ENCODE measurements around the gene LAS1L.
"Not testable (repeated sequence)": the region's sequence is repeated elsewhere in the genome, so short reads cannot be mapped to it uniquely, and the experiment has no call there.

Gene LAS1L

DNA sequence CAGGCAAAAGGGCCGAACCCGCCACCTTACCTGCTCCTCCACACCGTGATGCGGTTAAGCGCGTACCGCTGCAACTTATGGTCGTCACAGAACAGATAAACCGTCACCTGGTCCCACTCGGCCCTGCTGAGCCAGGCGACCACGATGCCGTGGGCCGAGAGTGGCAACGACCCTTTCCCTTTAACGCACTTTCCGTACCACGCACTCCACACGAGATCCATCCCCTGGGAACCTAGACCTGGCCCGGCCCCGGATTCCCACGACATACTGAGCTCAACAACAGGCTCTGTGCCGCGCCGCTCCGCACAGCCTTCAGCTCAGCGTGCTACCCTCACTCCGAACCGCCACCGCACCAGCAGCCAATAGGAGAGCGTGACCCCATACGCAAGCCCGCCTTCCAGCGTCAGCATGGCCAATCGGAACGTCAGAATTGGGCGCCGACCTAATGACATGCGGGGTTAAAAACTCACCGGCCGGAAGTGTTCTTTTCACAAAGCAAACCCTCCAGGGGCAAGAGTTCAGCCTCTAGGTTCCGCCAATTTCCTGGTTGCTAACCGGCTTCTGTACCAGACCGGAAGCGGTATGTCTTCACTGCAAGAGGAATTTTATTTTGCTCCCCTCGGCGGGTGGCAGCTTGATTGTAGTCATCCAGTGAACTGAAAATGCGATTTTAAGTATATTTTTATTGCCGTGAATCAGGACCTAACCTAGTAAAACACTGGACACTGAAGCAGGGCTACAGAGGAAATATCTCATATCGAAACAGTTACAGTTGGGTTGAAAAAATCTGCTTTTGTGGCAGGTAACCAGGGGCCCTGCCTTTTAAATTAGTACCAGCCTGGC is at the start of gene LAS1L:
LAS1L (minus strand) TSS at position 338 of the 843 bp plus-strand sequence; CDS start at position 266, 72 bp downstream.
- DNase-seq, result peak; percentile 96

DNA sequence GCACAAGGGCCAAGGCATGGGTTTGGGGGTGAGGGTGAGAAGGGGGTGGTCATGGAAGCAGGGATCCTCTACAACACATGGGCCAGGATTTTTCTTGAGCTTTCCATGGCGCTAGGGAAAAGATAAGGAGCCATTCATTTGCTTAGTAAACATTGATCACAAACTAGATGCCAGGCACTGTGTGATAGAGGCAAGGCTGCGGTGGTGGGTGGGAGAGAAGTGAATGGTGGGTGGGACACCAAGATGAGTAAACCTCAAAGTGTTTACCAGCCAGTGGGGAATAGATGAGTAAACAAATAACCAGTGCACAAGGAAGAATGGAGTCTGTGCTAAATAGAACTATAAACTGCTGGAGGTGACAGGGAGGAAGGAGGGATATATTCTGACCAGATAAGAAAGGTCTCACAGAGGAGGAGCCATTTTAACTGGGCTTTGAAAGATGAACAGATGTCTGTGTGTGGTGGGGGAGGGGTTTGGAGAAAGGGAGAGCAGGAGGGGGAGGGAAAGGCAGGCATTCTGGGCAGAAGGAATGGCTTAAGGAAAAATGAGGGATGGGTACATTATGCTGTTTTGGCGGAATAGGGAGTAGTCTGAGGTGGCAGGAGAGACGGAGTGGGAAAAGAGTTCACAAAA is 48.0 kb upstream of the LAS1L start:
- no peak for DNase-seq

GRCh38 chrX:65581661-65582339 is 47.2 kb upstream of the LAS1L start:
- peak; percentile 67 for DNase-seq

DNA sequence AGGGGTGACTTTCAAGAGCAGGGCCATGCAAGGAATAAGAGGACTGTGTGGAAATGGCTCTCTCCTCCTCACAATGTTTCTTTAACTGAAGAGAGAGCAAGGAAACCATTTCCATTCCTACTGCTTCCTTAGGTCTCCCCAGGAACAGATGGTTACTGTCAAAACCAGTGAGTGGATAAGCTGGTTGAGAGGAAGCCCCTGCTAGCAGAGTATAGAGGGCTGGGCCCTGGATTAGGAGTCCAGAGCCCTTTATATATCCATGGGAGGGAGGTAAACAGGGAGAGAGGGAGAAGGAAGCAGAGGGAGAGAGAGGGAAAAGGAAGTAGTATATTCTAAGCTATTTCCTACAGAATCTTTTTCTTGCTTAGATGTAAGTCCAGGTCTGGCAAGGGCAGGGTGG is 43.8 kb upstream of the LAS1L start:
- no peak for DNase-seq

GRCh38 chrX:65576160-65576559 is 41.6 kb upstream of the LAS1L start:
- DNase-seq, result no peak

GRCh38 chrX:65575022-65575421 is 40.4 kb upstream of the LAS1L start:
- DNase-seq, result no peak

DNA sequence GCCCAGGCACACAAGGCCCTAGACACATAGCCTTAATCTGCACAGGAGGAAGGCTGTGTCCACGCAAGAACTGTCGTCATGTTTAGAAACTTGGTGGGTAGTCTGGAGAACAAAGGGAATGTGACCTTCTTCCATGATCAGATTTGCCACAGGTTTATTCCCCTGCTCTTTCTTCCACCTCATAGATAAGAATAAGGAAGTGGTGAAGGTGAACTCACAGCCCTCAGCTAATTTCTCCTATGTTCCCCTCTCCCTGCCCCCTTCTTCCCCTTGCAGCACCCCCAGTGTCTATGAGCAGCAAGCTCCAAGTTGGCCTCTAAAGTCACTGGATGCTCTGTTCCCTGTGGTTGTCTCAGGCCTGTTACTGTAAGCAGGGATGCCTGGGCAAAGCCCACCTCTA is 39.8 kb upstream of the LAS1L start:
- no peak for DNase-seq

DNA sequence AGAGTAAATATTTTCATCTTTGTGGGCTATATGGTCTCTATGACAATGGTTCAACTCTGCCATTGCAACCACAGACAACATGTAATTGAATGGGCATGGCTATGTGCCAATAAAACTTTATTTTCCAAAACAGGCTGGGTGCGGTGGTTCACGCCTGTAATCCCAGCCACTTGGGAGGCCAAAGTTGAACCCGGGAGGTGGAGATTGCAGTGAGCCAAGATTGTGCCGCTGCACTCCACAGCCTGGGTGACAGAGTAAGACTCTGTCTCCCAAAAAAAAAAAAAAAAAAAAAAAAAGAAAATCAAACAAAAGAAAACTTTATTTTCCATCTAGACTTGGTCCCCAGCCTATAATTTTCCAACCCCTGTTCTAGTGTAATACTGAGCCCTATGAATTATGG is 38.4 kb upstream of the LAS1L start:
- no peak for DNase-seq

DNA sequence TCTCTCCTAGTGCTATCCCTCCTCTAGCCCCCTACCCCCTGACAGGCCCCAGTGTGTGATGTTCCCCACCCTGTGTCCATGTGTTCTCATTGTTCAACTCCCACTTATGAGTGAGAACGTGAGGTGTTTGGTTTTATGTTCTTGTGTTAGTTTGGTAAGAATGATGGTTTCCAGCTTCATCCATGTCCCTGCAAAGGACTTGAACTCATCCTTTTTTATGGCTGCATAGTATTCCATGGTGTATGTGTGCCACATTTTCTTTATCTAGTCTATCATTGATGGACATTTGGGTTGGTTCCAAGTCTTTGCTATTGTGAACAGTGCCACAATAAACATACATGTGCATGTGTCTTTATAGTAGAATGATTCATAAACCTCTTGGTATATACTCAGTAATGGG is 28.3 kb upstream of the LAS1L start:
- not testable (repeated sequence) for DNase-seq

- DNase-seq, result no peak
These were observed 17.1 kb upstream of the LAS1L start for GRCh38 chrX:65551489-65552339.

- no peak for DNase-seq
These were observed 16.5 kb upstream of the LAS1L start for GRCh38 chrX:65551086-65551485.

DNA sequence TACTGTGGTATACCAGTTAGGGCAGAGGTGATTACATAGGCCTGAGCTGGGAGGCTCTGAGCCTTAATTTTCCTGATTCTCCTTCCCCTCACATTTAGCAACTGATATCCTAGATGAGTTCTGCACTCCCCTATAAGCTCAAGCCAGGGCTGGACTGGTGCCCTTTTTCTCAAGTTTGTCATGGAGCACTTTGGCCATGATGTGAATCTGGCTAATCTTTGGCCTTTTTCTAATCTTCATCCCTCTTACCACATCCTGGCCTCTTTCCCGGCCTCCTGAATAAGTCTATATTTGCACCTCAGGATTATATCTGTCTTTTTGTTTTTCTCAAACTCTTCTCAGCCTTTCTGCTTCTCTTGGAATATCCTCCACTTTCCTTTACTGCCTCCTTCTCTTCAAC is 10.9 kb upstream of the LAS1L start:
- DNase-seq, result no peak

- no peak for DNase-seq
These were observed 2.6 kb upstream of the LAS1L start for GRCh38 chrX:65537229-65537628.

GRCh38 chrX:65536291-65536690 is 1.7 kb upstream of the LAS1L start:
- DNase-seq, result no peak

DNA sequence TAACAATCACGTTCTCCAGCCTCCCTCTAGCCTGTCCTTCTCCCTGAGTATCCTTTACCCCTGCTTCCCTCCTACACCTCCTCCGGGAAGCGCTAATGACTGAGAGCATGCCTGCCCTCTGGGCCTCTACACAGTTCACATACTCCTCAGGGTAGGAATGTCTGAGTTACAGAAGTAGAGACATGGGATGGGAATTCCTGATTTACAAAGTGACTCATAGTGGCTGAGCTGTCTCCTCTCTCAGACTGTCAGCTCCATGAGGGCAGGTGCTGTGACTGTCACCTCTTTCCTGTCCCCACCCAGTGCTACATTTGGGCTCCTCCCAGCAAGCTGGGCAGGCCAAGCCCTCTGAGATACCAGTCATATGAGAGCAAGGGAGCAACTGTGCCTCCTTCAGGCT is 2.6 kb downstream of the LAS1L start:
- no peak for DNase-seq

DNA sequence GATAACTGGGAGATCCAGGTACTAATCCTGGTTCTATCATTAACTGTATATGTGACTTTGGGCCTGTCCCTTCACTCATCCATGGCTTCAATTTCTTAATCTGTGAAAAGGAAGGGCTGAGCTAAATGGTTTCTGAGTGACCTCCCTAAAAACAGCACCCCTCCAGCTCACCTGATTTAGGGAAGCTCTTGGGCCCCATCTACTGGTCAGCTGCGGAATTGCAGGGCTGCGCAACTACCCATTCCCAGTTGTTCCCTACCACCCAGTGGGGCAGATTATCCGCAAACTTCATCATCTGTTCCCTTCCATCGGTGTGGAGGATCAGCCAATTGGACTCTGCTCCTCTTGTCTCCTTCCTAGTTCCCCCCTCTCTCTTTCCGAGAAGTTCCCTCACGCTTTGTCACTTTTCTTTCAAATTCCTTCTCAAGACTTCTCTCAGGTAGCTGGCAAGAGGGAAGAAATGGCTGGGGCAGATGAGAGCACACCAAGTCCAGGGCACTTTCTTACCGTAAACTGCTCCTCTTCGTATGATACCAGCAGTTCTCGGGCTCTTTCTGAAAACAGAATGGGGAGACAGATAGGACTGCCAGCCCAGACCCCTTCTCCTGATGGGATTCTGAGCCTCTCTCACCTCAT is 5.8 kb downstream of the LAS1L start:
- peak; percentile 57 for DNase-seq

DNA sequence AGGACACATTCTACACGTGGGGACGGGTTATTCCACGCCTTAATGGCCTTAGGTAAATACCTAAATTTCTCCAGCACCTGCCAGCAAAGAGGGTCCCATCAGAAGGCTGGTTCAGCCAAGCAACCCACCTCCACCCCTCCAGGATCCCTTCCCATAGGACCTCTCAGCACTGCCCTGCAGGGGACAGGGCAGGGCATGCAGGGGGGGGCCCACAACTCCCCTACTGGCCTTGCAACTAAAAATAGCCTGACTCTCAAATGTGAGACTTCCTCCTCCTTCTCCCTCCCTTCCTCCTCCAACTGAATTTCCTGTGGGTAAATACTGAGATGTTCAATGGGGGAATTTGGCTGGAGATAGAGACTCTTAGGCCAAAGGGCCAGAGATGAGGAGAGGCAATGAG is 6.3 kb downstream of the LAS1L start:
- DNase-seq, result no peak

DNA sequence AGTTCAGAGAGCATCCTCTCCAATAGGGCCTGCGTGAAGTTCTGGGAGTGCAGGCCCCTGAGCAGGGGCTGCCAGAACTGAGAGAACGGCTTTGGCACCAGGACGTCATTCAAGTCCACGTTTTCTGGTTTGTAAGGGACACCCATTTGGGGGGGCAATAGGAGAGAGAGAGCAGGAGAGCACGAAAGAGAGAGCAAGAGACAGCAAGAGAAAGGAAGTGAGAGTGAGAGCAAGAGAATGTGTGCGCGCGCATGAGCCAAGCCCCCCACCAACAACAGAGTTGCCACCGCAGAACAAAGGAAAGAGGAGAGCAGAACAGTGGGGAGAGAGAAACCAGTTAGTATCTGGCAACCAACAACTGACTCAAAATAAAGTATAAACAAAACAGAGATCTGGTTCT is 10.4 kb downstream of the LAS1L start:
- DNase-seq, result no peak

- DNase-seq, result no peak
These were observed 11.7 kb downstream of the LAS1L start for GRCh38 chrX:65522739-65523372.

- DNase-seq, result not testable (repeated sequence)
These were observed 15.1 kb downstream of the LAS1L start for GRCh38 chrX:65519530-65519929.

GRCh38 chrX:65518980-65519379 is 15.6 kb downstream of the LAS1L start:
- not testable (repeated sequence) for DNase-seq

- no peak for DNase-seq
These were observed 16.7 kb downstream of the LAS1L start for GRCh38 chrX:65517923-65518322.

Measured in CD4-positive, alpha-beta T cell treated with Interleukin-17A for 1 hour (primary cell).